K562 (cell line): ENCODE measurements around the gene SRPK3. TPM values are rescaled to one million over a fixed set of nuclear protein-coding genes. Genes with fewer than 3 reads are reported as not detected.

Experiments used
- C11orf30 ChIP-seq: fragments of 450-650 bp; IDR thresholded peaks from 2 replicates; pipeline ENCODE4 v1.6.1; 2016; ENCODE audit warnings: low read depth, mild to moderate bottlenecking
- CBFA2T2 ChIP-seq: fragments of 450-650 bp; conservative IDR thresholded peaks from 2 replicates; pipeline ENCODE4 v1.6.1; 2017; ENCODE audit warnings: mild to moderate bottlenecking
- COPS2 ChIP-seq: fragments of 450-650 bp; conservative IDR thresholded peaks from 2 replicates; pipeline ENCODE4 v1.6.1; 2016; ENCODE audit warnings: mild to moderate bottlenecking, moderate library complexity
- ELF2 ChIP-seq: fragments of 250-450 bp; sonication (Bioruptor Pico); IDR thresholded peaks from 2 replicates; pipeline ENCODE4 v1.5.0; 2021; ENCODE audit warnings: mild to moderate bottlenecking
- ETV6 ChIP-seq, 3 experiments: fragments of 150-350 bp in 1 of 3; sonication (generic) in 1 of 3; formaldehyde crosslinking in 1 of 3; IDR thresholded peaks; 2 replicates each; pipeline versions ENCODE4 v1.6.1 to v1.8.0; 2014 to 2022; ENCODE audit warnings: borderline replicate concordance in 2 of 3, low read depth in 2 of 3, antibody characterized with exemption in 1 of 3, low read length in 1 of 3, mild to moderate bottlenecking in 1 of 3, missing genetic modification reagents in 1 of 3
- FOS ChIP-seq: IDR thresholded peaks from 3 replicates; pipeline ENCODE4 v1.6.1; 2011; ENCODE audit not compliant: insufficient read length; ENCODE audit errors: extremely low read depth
- FOXK2 ChIP-seq, 2 experiments: fragments of 450-650 bp; IDR thresholded peaks in 1 of 2; conservative IDR thresholded peaks in 1 of 2; 2 replicates each; pipeline ENCODE4 v1.6.1; 2016; ENCODE audit warnings: low read depth in 2 of 2, mild to moderate bottlenecking in 1 of 2
- GTF2A2 ChIP-seq: IDR thresholded peaks from 2 replicates; pipeline ENCODE4 v1.6.1; 2016; ENCODE audit warnings: mild to moderate bottlenecking, missing genetic modification characterization, missing compliant biosample characterization
- JUN ChIP-seq, 2 experiments: sonication (generic) in 1 of 2; formaldehyde crosslinking in 1 of 2; IDR thresholded peaks; 2 replicates each; pipeline versions ENCODE4 v1.6.1 to v1.8.0; 2012 to 2022; ENCODE audit warnings: borderline replicate concordance in 2 of 2, mild to moderate bottlenecking in 2 of 2, improper control_type of control experiment in 1 of 2, low read depth in 1 of 2, low read length in 1 of 2, missing genetic modification reagents in 1 of 2
- KAT7 ChIP-seq: sonication (generic); formaldehyde crosslinking; IDR thresholded peaks from 2 replicates; pipeline ENCODE4 v1.8.0; 2022; ENCODE audit warnings: missing genetic modification reagents, mild to moderate bottlenecking, borderline replicate concordance
- POLR2G ChIP-seq: fragments of 200-400 bp; formaldehyde crosslinking; IDR thresholded peaks from 2 replicates; pipeline ENCODE4 v1.6.1; 2017; ENCODE audit warnings: low read depth, mild to moderate bottlenecking, antibody characterized with exemption, low read length, moderate library complexity
- PRPF4 ChIP-seq: fragments of 200-400 bp; formaldehyde crosslinking; IDR thresholded peaks from one replicate; pipeline ENCODE4 v1.6.1; 2017; ENCODE audit warnings: low read length, low read depth, mild to moderate bottlenecking; ENCODE audit not compliant: insufficient read depth, poor library complexity, severe bottlenecking
- RAD21 ChIP-seq, 2 experiments: fragments of 250-450 bp in 1 of 2; fragments of 450-650 bp in 1 of 2; sonication (Bioruptor Pico) in 1 of 2; formaldehyde crosslinking in 1 of 2; IDR thresholded peaks in 1 of 2; conservative IDR thresholded peaks in 1 of 2; 2 replicates each; pipeline versions ENCODE4 v1.4.0 to v1.8.0; 2020 to 2022; ENCODE audit warnings: mild to moderate bottlenecking in 2 of 2, moderate library complexity in 1 of 2
- SRSF9 ChIP-seq: fragments of 200-400 bp; formaldehyde crosslinking; IDR thresholded peaks from 2 replicates; pipeline ENCODE4 v1.6.1; 2017; ENCODE audit warnings: low read depth, low read length, borderline replicate concordance
- TAF7 ChIP-seq: fragments of 450-650 bp; IDR thresholded peaks from 2 replicates; pipeline ENCODE4 v1.6.1; 2016; ENCODE audit warnings: missing genetic modification characterization, missing compliant biosample characterization
- TEAD1 ChIP-seq, 2 experiments: fragments of 450-650 bp in 1 of 2; sonication (generic) in 1 of 2; formaldehyde crosslinking; IDR thresholded peaks; 2 replicates each; pipeline versions ENCODE4 v1.4.0 to v1.8.0; 2020 to 2022; ENCODE audit warnings: mild to moderate bottlenecking in 2 of 2, missing genetic modification reagents in 1 of 2
- ZBTB5 ChIP-seq: fragments of 450-650 bp; IDR thresholded peaks from 2 replicates; pipeline ENCODE4 v1.6.1; 2017; ENCODE audit warnings: antibody characterized with exemption
- ZC3H11A ChIP-seq: IDR thresholded peaks from 2 replicates; pipeline ENCODE4 v1.6.1; 2012; ENCODE audit warnings: low read depth, low read length, improper control_type of control experiment
- ZHX1 ChIP-seq: fragments of 150-350 bp; conservative IDR thresholded peaks from 2 replicates; pipeline ENCODE4 v1.6.1; 2014; ENCODE audit warnings: low read length
- ZNF134 ChIP-seq: fragments of 250-450 bp; sonication (Bioruptor Pico); conservative IDR thresholded peaks from 2 replicates; pipeline ENCODE4 v1.4.0; 2020
- ZNF143 ChIP-seq: sonication (generic); formaldehyde crosslinking; IDR thresholded peaks from 2 replicates; pipeline ENCODE4 v1.9.0; 2022; ENCODE audit warnings: mild to moderate bottlenecking, missing genetic modification reagents
- ZNF24 ChIP-seq: fragments of 450-650 bp; IDR thresholded peaks from 2 replicates; pipeline ENCODE4 v1.6.1; 2016
- ZNF324 ChIP-seq: fragments of 250-450 bp; sonication (Bioruptor Pico); IDR thresholded peaks from 2 replicates; pipeline ENCODE4 v1.4.0; 2020; ENCODE audit warnings: mild to moderate bottlenecking
- polyA plus RNA-seq, 8 experiments: library from polyadenylated mRNA; depleted of rRNA in 4 of 8; stranded (reverse) in 5 of 8; unstranded in 3 of 8; fragments of >200 nt; fragmentation: Nextera tagmentation in 2 of 8; fragmentation: Illumina TruSeq in 1 of 8; extraction: Ambion mirVana in 2 of 8; extraction: Trizol in 1 of 8; gene quantifications; 2 replicates each; pipeline versions ENCODE4 v1.2.1 to v1.2.3, GENCODE V29; 2011 to 2014; ENCODE audit warnings: inconsistent platforms in 1 of 8, missing spikeins in 1 of 8
- total RNA-seq, 7 experiments: library from RNA; depleted of rRNA in 6 of 7; stranded (reverse); fragments of >200 nt in 6 of 7; fragmentation: Illumina TruSeq in 2 of 7; extraction: Trizol in 2 of 7; gene quantifications; 2 replicates each; pipeline versions ENCODE4 v1.2.1 to v1.2.3, GENCODE V29; 2011 to 2021; ENCODE audit warnings: low replicate concordance in 1 of 7

SRPK3 gene
- total and polyA plus RNA-seq, 9 of the 15 experiments (the other 6 are each of a cell fraction or from before 2014, with no cell fraction given), result 0.01 to 0.09 (median 0.04) TPM; not detected in 2

GRCh38 chrX:153765138-153766079, 15.4 kb upstream of the SRPK3 start (continued):
- TF ChIP-seq ETV6 (IDR thresholded peaks at IDR 0.05; ENCODE audit: borderline replicate concordance in 1 of 2, low read depth in 2 of 2, low read length in 1 of 2) (peak; percentile 56 to 72; a peak in 2 of 4 replicates), ETV6 (CRISPR knock-in tag; IDR thresholded peaks at IDR 0.05; ENCODE audit: borderline replicate concordance) (no peak), COPS2 (no peak), GTF2A2 (tag) (no peak), TEAD1 (CRISPR knock-in tag; IDR thresholded peaks at IDR 0.05) (no peak), POLR2G (peak; percentile 89), ELF2 (CRISPR knock-in tag) (peak; percentile 20; the same call in 1 of the 2 replicates), ZNF324 (CRISPR knock-in tag) (no peak), FOXK2 (conservative IDR thresholded peaks at IDR 0.05 in 1 of 2, IDR thresholded peaks at IDR 0.05 in 1 of 2; ENCODE audit: low read depth in 2 of 2) (0 out of 4 replicates have a peak, but pooled peaks of 1 of the 2 experiments have one; percentile 28), ZNF24 (no peak), ZHX1 (no peak), RAD21 (CRISPR knock-in tag; conservative IDR thresholded peaks at IDR 0.05 in 1 of 2, IDR thresholded peaks at IDR 0.05 in 1 of 2) (no peak), KAT7 (CRISPR knock-in tag) (no peak), FOS (no peak), C11orf30 (no peak), ZNF143 (CRISPR knock-in tag) (no peak), TAF7 (no peak), SRSF9 (no peak), ZBTB5 (no peak), JUN (IDR thresholded peaks at IDR 0.05; ENCODE audit: borderline replicate concordance, low read depth, low read length) (no peak), JUN (CRISPR knock-in tag; IDR thresholded peaks at IDR 0.05; ENCODE audit: borderline replicate concordance) (no peak), CBFA2T2 (peak; percentile 88), ZNF134 (no peak), PRPF4 (no peak), ZC3H11A (no peak)
